Measurements from ENCODE around the gene SARS1.

SARS1 gene

GRCh38 chr1:109250454-109251276 lies 36.9 kb downstream of the SARS1 start:
- no peak for DNase-seq (ENCODE audit: low spot score)

- no peak for DNase-seq (ENCODE audit: low spot score)
Measured at GRCh38 chr1:109251277-109252166, 37.8 kb downstream of the SARS1 start.

GRCh38 chr1:109252167-109252892 lies 38.6 kb downstream of the SARS1 start:
- DNase-seq (ENCODE audit: low spot score): no peak

GRCh38 chr1:109252893-109253802 lies 39.4 kb downstream of the SARS1 start:
- no peak for DNase-seq (ENCODE audit: low spot score)

GRCh38 chr1:109253803-109254620 lies 40.3 kb downstream of the SARS1 start:
- no peak for DNase-seq (ENCODE audit: low spot score)

- DNase-seq (ENCODE audit: low spot score): no peak
Measured at GRCh38 chr1:109254621-109255096, 40.9 kb downstream of the SARS1 start.

- DNase-seq (ENCODE audit: low spot score): no peak
Measured at GRCh38 chr1:109255097-109255651, 41.5 kb downstream of the SARS1 start.

- DNase-seq (ENCODE audit: low spot score): no peak
Measured at GRCh38 chr1:109255678-109256077, 42.0 kb downstream of the SARS1 start.

- DNase-seq (ENCODE audit: low spot score): no peak
Measured at GRCh38 chr1:109256085-109256484, 42.4 kb downstream of the SARS1 start.

GRCh38 chr1:109256971-109257681 lies 43.4 kb downstream of the SARS1 start:
- no peak for DNase-seq (ENCODE audit: low spot score)

- no peak for DNase-seq (ENCODE audit: low spot score)
Measured at GRCh38 chr1:109257682-109258421, 44.1 kb downstream of the SARS1 start.

GRCh38 chr1:109258481-109259466 lies 45.1 kb downstream of the SARS1 start:
- no peak for DNase-seq (ENCODE audit: low spot score)

- no peak for DNase-seq (ENCODE audit: low spot score)
Measured at GRCh38 chr1:109259674-109260557, 46.2 kb downstream of the SARS1 start.

GRCh38 chr1:109261006-109261405 lies 47.3 kb downstream of the SARS1 start:
- no peak for DNase-seq (ENCODE audit: low spot score)

- no peak for DNase-seq (ENCODE audit: low spot score)
Measured at GRCh38 chr1:109261578-109261977, 47.9 kb downstream of the SARS1 start.

All from HuH-7 (cell line).